NCI-H345 treated with DMSO at 0.1 percent for 48 hours (cell line): ENCODE data around the gene ACE.
A peak's percentile ranks its signal among the peaks of the same experiment; 100 is the strongest.

Experiments used
- DNase-seq: peaks from one replicate; lab custom pipeline; 2025; ENCODE audit not compliant: unreplicated experiment; lab: John Stamatoyannopoulos, UW

ACE gene

DNA sequence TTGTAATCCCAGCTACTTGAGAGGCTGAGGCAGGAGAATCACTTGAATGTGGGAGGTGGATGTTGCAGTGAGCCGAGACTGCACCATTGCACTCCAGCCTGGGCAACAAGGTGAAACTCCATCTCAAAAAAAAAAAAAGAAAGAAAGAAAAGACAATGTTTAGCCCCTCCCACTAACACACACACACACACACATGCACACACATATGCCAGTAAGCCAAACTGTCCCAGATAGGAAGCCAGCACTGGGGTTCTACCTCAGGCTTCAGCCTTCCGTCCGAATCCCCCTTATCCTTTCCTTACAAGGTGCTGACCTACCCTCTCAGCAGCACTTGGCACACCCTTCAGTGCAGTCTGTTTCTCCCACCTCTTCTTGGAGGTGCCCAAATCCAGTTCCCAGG, 37.6 kb downstream of the ACE start:
- no peak for DNase-seq

DNA sequence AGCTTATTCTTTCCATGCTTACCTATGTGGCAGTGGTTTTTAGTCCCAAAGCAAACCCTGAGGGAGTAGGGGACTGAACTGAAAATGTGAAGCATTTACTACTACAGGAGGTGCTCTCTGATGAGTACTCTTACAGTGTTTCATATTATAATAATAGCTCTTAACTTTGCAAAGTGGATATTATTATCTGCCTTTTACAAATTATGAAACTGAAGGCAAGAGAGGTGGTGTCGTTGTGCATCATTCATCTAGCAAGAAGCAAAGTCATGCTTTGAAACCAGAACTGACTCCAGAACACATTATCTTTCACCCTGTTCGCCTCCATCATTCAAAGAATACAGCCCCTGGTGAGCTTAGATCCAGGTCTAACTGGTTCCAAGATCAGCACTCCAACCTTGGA, 38.1 kb downstream of the ACE start:
- DNase-seq = no peak

DNA sequence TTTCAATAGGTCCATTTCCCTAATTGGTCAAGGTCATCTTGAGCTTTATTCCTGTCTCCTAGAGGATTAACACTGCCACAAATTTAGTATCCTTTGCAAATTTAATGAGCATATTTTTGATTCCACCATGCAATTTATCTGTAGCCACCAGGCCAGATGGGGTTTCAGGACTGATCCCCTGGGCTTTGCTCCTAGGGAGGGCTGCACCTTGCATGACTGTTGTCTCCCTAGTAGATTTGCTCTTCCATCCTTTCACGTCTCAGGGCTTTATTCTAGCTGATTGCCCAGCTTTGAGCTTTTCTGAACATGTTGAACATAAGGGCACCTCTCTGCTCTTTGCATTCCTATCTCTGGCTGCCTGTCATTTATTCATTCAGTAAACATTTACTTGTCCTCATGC, 38.6 kb downstream of the ACE start:
- no peak for DNase-seq

DNA sequence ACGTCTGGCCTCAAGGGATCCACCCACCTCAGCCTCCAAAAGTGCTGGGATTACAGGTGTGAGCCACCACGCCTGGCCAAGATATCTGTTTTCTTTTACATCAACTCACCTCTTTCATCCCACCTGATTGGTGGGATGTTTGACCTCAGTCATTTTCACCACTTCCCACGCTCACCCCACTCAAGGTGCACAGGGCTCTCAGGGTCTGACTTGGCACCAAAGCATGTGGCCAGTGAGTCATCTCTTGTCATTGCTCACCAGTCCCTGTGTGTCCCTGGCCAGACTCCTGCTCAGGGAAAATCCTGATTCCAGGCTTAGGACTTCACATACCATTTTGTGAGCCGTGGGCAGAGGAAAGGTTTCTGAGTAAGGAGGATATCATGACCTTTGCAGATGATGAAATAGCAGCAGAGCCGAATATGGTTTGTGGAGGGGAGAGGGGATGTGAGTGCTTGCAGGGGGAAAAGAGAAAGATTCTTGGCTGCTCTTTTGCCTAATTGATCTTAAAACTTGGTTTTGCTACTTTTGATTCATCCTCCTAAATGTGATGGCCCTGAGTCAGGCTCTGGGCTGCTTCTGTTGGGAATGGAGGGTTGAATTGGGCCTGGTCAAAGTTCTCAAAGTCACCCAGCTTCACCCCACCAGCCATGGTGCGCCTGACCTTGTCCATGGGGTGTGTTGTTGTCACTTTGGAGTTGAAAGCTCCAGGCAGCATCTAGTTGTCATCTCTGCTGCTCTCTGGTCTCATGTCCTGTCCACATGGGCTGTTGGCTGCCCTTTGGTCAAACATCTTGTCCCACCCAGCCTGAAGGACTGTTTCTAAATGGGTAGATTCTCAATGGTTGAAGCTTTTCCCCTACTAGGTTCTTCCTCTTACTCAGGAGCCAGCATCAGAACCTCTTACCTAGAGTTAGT, 40.3 kb downstream of the ACE start:
- no peak for DNase-seq

DNA sequence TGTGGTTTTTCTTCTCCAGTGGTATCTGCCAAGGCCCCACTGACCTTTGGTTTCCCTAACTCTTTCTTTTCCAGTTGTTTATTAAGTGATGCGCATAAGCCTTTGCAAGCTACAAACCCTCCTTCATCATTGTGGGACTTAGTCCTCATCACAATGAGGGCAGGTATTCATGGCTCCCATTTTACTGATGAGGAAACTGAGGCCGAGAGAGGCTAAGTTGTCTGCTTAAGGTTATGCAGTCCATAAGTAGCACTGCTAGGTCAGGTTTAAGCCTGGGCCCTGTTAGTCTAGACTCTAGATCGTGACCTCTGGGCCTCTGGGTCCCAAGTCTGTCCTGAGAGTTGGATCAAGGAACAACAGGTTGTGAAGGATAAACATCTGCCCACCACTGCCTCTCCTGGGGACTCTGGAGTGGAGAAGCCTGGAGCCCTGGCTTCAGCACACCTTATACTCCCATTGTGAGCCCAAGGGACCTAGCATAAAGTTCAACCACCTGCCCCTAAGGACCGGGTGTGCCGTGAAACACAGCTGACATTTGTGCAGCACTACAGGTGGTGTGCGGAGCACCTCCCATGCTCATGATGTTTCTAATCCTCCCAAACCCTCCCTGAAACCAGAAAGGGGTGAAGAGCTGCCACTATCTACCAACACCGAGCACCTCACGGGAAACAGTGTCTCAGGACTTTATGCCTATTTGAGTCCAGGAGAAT, 41.1 kb downstream of the ACE start:
- peak; percentile 62 for DNase-seq

DNA sequence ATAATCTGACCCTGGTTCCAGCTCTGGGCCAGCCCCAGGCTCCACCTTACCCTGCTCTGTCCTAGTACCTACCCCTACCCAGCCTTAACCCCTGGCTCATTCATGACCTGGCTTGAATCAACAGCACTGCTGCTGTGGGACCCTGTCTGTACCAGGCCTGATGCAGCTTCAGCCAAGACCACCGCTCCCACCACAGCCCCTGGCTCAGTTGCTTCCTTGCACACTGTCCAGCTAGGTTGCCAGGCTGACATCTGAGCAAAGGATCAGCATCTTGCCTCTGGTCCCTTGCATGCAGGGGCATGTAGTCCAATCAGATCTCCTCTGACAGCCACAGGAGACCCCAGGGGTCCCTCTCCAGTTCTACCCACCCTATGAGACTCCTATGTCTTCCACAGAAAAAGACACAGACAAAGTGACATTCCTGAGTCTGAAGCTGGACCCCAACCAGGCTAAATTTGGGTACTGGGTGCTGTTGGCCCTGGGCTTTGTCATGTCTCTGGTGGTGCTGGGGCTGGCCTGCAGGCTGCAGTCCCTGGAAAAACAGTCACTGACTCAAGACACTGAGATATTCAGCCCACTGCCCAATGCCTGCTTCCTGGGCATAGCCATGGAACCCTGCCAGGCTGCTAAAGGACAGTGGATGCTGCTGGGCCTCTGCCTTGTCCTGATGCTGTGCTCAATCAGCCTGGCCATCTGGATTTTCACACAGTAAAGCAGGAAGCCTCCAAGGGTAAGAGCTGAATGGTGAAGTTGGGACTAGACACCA, 42.4 kb downstream of the ACE start:
- no peak for DNase-seq

DNA sequence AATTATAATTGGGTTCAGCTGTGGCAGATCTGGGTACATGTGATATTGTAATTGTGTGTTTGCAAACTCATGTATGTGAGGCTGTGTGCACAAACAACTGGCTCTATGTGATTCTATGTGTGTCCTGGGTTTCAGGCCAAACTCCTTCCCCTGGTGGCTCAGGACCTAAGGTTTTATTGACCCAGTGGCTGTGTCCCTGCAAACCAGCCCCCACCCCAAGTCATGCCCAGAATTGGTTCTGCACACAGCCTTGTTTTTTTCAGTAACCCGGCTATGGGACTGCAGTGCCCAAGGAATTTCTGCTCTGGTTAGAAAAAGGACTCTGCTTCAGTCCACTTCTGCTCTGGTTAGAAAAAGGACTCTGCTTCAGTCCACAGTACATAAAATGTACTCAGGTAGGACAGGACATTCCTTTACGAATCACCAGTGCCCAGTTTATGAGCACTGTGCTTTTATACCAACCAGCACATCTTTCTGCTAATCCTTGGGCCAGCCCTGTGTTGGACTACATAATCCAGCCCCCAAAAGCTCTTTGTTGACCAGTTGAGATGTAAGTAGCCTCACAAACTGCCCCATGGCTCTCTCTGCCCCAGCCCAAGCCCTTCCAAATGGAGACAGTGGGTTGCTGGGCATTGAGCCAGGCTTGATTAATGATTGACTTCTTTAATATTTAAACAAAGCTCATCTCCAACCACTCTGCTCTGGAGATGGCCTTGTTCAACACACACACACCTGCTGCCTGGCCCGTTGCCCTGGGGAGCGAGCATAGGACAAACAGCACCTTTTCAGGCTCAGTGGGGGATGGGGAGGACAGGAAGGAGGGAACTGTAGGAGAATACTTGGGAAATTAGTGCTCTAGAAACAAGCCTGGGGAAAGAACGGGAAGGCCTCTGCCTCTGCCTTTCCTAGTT, 43.4 kb downstream of the ACE start:
- DNase-seq = peak; percentile 96

DNA sequence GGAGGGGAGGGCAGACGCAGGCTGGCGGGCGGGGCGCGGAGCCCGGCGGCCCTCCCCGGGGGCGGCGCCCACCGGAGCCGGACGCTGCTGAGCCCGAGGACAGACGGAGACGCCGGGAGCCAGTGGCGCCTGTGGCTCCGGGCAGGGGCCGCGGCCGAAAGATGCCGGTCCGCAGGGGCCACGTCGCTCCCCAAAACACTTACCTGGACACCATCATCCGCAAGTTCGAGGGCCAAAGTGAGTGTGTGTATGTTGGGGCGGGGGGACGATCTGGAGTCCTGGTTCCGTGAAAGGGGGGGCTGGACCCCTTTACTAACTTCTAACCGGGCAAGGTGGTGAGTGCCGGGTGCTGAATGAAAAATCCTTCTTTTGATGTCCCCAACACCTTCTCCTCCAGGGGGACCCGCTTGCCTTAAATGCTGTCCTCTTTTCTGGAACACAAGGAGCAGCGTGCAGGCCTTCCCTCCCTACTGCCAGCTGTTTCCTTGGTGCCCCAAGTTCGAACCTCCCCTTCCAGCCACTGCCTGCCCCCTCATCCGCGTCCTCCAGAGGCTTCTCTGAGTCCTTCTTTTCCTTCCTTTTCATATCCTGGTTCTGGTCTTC, 46.5 kb downstream of the ACE start, which contains the start of gene KCNH6:
KCNH6 (plus strand) TSS at position 106 of the 603 bp plus-strand sequence; CDS start at position 162, 56 bp downstream.
- no peak for DNase-seq

DNA sequence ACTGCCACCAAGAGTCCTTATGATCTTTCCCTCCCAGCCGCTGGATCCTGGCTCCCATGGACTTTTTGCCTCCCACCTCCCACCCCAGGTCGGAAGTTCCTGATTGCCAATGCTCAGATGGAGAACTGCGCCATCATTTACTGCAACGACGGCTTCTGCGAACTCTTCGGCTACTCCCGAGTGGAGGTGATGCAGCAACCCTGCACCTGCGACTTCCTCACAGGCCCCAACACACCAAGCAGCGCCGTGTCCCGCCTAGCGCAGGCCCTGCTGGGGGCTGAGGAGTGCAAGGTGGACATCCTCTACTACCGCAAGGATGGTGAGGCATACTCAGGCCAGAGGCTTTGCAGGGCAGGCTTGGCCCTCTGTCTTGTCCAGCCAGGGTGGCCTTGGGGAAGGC, 47.2 kb downstream of the ACE start:
- DNase-seq = no peak

DNA sequence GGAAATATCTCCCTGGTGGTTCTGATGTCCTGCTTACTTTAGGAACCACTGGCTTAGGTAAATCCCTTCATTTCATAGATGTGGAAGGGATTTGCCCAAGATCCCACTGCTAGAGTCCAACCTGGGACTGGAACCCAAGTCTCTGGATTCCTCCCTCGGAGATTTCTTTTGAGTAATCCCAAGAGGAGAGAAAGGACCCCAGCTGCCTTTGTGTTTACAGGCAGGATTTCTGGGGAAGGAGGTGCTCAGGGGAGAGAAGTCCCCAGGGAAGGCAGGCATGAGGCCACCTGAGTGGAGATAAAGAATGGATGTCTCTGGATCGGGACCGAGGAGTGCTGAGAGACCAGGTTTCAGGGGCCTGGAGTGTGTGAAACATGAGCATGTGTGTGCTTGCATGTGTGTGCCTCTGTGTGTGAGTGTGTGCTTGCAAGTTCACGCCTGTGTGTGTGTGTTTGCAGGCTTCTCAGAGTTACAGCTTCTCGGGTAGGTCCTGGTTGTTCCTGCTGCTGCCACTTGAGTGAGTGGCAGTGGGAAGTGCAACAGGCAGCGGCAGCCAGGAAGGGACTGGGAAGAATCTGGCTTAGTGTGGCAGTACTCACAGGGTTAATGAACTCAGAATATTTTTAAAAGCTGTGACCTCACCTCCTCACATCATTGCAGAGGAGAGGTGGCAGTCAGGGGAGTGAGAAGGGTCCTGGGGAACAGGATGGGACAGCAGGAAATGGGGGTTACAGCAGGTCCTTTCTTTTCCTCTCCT, 48.5 kb downstream of the ACE start:
- DNase-seq = no peak

DNA sequence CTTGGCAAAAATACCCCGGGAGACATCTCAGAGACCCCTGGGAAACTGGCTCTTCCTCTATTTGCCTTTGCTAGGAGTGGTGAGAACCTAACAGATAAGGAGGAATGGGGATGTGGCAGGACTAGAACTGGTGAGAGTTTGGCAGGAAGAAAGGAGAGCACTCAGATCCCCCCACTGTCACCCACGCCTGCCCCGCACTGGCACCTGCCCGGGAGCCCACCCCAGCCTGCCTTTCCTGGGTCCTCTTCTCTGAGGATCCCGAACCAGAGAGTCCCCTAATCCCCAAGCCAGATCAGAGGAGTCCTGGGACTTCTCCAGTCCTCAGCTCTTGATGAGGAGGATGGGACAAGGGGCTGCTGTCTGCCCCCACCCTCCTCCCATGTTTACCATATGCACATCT, 50.0 kb downstream of the ACE start:
- DNase-seq = no peak

DNA sequence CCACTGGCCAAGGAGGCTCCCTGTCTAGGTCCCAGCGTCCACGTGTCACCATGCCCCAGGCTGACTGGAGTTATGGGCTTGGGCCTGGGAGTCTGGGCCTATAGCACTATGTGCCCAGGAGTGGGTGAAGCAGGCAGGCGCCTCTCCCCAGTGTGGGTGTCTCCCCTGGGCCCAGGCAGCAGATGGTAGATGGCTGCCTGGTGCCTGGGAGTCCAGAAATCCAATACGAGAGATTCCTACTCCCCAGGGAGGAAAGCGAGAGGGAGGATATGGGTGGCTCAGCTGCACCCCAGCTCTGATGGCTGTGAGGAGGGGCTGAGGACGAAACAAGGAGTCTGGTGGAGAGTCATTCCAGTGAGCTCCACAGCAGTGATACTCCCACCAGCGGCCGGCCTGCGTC, 51.3 kb downstream of the ACE start:
- DNase-seq = no peak

DNA sequence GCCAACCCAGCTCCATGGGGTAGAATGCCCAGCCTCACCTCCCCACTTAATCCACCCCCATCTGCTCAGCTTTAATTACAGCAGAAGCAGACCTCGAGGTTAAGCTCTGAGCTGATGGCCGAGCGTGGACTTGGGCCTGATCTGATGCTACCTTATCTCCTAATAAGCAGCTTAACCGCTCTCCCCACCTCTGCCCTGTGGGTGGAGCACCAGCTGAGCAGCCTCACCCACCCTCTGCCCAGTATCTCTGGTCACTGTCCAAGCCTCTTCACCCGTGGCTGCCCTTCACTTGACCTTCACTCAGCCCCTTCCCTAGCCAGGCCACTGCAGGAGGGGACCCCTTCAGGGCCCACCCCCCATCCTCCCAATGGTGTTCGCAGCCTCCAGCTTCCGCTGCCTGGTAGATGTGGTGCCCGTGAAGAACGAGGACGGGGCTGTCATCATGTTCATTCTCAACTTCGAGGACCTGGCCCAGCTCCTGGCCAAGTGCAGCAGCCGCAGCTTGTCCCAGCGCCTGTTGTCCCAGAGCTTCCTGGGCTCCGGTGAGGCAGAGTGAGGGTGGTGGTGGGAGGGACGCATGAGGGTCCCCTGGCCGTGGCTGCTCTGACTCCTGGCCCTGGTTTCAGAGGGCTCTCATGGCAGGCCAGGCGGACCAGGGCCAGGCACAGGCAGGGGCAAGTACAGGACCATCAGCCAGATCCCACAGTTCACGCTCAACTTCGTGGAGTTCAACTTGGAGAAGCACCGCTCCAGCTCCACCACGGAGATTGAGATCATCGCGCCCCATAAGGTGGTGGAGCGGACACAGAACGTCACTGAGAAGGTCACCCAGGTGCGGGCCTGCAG, 53.1 kb downstream of the ACE start:
- no peak for DNase-seq

DNA sequence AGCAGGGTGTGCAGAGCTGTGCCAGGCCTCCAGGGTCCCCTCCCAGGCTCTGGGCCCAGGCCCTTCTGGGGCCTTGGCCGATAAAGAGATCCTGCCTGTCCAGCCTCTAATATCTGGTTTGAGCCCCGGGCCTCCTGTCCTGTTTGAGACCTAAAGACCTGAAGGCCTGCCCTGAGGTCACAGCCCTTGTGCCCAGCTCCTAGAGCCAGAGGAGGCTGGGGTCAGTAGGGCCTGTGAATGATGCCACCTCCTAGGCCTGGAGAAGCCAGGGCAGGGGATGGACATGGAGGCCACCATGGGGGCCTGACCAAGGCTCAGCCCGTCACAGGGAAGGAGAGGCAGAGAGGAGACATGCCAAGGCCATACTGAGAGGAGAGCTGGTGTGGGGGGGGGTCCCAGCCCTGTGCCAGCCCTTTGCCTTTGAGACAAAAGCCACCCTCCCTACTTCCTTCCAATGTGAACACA, 53.7 kb downstream of the ACE start:
- no peak for DNase-seq

DNA sequence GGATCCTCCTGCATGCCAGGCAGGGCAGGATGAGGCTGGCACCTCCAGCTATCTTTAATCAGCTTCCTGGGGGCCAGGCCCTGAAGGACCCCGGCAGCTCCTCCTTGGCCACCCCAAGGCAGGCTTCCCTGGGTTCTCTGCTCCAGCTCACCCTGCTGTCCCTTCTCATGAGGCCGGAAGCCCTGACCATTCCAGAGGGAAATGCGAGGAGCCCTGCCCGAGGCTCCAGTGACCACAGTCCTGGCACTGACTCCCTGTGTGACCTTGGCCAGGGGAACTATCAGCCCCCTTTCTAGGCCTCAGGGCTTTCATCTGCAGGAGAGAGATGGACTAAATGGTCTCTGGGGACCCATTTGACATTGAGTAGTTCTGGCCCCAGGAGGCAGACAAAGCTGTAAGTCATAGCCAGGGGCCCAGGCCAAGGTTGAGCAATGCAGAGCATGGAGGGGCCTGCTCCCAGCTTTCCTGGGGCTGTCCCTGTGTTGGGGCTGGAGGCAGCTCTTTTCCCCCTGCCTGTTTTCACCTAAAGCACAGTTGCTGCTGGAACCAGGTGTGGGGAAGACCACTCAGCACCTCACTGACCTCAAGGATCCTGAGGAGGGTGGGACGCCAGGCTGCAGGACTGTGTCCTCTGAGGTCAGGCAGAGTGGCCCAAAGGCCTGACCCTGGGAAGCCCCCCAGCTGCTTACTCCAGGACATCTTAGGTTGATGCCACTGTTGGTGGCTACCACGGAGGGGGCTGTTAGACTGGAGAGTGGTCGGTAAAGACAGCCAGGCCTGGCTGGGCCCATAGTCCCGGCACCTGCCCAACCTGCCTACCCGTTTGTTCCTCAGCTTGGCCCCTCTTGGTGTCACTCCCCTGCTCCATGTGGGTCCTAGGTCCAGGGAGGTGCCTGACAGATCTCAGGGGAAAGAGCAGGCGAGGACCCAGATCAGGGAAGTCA, 54.4 kb downstream of the ACE start:
- DNase-seq = no peak

DNA sequence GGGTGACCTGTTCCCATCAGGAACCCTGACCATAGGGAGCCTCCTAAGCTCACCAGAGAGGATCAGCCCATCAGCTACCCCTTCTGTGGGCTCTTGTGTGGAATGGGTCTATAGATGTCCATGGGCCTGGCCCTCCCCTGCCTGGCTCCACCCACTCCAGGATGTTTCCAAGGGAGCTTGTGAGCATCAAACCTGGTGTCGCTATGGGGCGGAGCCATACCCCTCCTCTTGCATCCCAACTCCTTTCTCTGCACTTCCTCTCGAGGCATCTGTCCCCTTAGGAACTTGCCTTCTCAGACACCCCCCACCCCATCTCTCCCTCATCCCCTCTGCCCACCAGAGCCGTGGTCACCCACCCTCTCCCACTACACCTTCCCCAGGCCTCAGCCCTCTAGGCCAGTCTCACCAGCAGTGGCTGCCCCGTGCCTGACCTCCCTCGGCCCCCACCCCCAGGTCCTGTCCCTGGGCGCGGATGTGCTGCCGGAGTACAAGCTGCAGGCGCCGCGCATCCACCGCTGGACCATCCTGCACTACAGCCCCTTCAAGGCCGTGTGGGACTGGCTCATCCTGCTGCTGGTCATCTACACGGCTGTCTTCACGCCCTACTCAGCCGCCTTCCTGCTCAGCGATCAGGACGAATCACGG, 56.7 kb downstream of the ACE start:
- DNase-seq = no peak

DNA sequence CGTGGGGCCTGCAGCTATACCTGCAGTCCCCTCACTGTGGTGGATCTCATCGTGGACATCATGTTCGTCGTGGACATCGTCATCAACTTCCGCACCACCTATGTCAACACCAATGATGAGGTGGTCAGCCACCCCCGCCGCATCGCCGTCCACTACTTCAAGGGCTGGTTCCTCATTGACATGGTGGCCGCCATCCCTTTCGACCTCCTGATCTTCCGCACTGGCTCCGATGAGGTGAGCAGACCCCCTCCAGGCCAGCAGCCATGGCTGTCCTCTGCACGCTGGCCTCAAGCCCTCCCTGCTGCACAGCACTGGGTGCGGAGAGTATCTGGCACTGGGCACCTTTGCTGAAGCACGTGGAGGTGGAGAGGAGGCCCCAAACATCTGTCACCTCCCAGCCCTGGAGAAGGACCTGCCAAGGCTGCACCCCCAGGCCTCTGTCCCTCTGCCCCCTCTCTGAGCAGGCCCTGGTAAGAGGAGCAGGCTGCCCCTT, 57.3 kb downstream of the ACE start:
- DNase-seq = no peak
